ENCODE measurements around the gene GLP2R.

GRCh38 chr17:9805769-9806168 lies 20.0 kb upstream of the GLP2R start:
- TF ChIP-seq CTCF (conservative IDR thresholded peaks at IDR 0.05; ENCODE audit: low read depth in 2 of 2) = no peak
- no peak for TF ChIP-seq POLR2AphosphoS5 (IDR thresholded peaks at IDR 0.05; ENCODE audit: low read depth)
- no peak for TF ChIP-seq EZH2phosphoT487 (IDR thresholded peaks at IDR 0.05; ENCODE audit: unreplicated experiment)
- TF ChIP-seq NANOG (IDR thresholded peaks at IDR 0.05; ENCODE audit: borderline replicate concordance) = no peak
